Endothelial cell of umbilical vein (primary cell): Measurements from ENCODE around the gene SDE2. TPM values are rescaled to one million over a fixed set of nuclear protein-coding genes. Genes with fewer than 3 reads are reported as not detected.
"Not testable (repeated sequence)": the region's sequence is repeated elsewhere in the genome, so short reads cannot be mapped to it uniquely, and the experiment has no call there.

Experiments used
- BruUV-seq: library from RNA; stranded (reverse); fragments of 400-500 nt; replicated peaks from 2 replicates; lab custom pipeline; 2021; lab: Mats Ljungman, UMichigan
- CTCF ChIA-PET: fragments of 300-600, 350-600 bp; sonication (Branson Sonifier 250); formaldehyde crosslinking; loops from one replicate; lab custom pipeline; 2021; ENCODE audit warnings: antibody characterized with exemption, inconsistent platforms; lab: Charles Lee
- POLR2A ChIA-PET: fragments of 300-600, 350-600 bp; sonication (Branson Sonifier 250); formaldehyde crosslinking; loops from one replicate; lab custom pipeline; 2021; ENCODE audit warnings: antibody characterized with exemption, inconsistent platforms; lab: Charles Lee
- DNase-seq: peaks from one replicate; pipeline ENCODE4 v3.0.0-alpha.2; 2011; ENCODE audit warnings: low read depth, low spot score
- FAIRE-seq: peaks from 2 replicates; lab custom pipeline; 2011; peaks lifted over from hg19 to GRCh38; lab: Jason Lieb, UNC
- H2AFZ ChIP-seq: 2 replicates; pipeline ENCODE4 v1.6.0; 2012; ENCODE audit warnings: low read depth, low read length, control low read depth, inconsistent platforms
- H3K27ac ChIP-seq: 2 replicates; pipeline ENCODE4 v1.5.1; 2011; ENCODE audit warnings: low read depth, mild to moderate bottlenecking, control low read depth, low read length, moderate library complexity; ENCODE audit not compliant: insufficient read depth
- H3K27me3 ChIP-seq, 2 experiments: 2 replicates each; pipeline versions ENCODE4 v1.6.0 to v1.6.1; 2011; ENCODE audit warnings: low read length in 2 of 2, mixed read lengths in 1 of 2; ENCODE audit not compliant: control insufficient read depth in 2 of 2, insufficient read depth in 2 of 2
- H3K36me3 ChIP-seq, 2 experiments: 2 replicates in 1 of 2; 3 replicates in 1 of 2; pipeline ENCODE4 v1.5.1; 2011; ENCODE audit warnings: low read length in 2 of 2, mild to moderate bottlenecking in 1 of 2, moderate library complexity in 1 of 2; ENCODE audit not compliant: control insufficient read depth in 2 of 2, insufficient read depth in 2 of 2; ENCODE audit errors: extremely low read depth in 1 of 2
- H3K4me1 ChIP-seq: 3 replicates; pipeline ENCODE4 v1.5.1; 2011; ENCODE audit warnings: mild to moderate bottlenecking, low read length; ENCODE audit not compliant: control insufficient read depth, insufficient read depth; ENCODE audit errors: extremely low read depth
- H3K4me2 ChIP-seq: 2 replicates; pipeline ENCODE4 v1.6.1; 2011; ENCODE audit warnings: low read length, control low read depth, mixed read lengths; ENCODE audit not compliant: insufficient read depth
- H3K4me3 ChIP-seq, 3 experiments: fragments of 200-600 bp in 1 of 3; sonication (generic), shearing (Covaris generic) in 1 of 3; replicated peaks in 1 of 3; 2 replicates each; pipeline ENCODE4 v1.5.1; 2011 to 2016; ENCODE audit warnings: control low read depth in 3 of 3, low read length in 3 of 3, mild to moderate bottlenecking in 2 of 3, inconsistent platforms in 1 of 3, low read depth in 1 of 3, moderate library complexity in 1 of 3; ENCODE audit not compliant: insufficient read depth in 1 of 3
- H3K79me2 ChIP-seq: 2 replicates; pipeline ENCODE4 v1.6.0; 2012; ENCODE audit warnings: low read length, inconsistent platforms; ENCODE audit not compliant: control insufficient read depth, insufficient read depth
- H3K9ac ChIP-seq: replicated peaks from 2 replicates; pipeline ENCODE3; 2011; ENCODE audit warnings: low read length, control low read depth; ENCODE audit not compliant: insufficient read depth; ENCODE audit errors: extremely low read depth
- H3K9me1 ChIP-seq: replicated peaks from 3 replicates; pipeline ENCODE4 v1.6.0; 2011; ENCODE audit warnings: mild to moderate bottlenecking, low read length; ENCODE audit not compliant: control insufficient read depth, insufficient read depth; ENCODE audit errors: extremely low read depth
- H3K9me3 ChIP-seq: replicated peaks from 2 replicates; pipeline ENCODE4 v1.5.1; 2012; ENCODE audit warnings: low read length, inconsistent platforms; ENCODE audit not compliant: control insufficient read depth, insufficient read depth
- H4K20me1 ChIP-seq: replicated peaks from 2 replicates; pipeline ENCODE3; 2011; ENCODE audit warnings: mild to moderate bottlenecking, low read length; ENCODE audit not compliant: control insufficient read depth, insufficient read depth; ENCODE audit errors: extremely low read depth
- CTCF ChIP-seq, 2 donors: IDR thresholded peaks; 1 replicate in 1 of 2; 2 replicates in 1 of 2; pipeline ENCODE4 v1.5.1; 2011; ENCODE audit warnings: low read length in 2 of 2, mild to moderate bottlenecking in 2 of 2, moderate library complexity in 2 of 2, control low read depth in 1 of 2, inconsistent platforms in 1 of 2, low read depth in 1 of 2; ENCODE audit not compliant: insufficient read depth in 1 of 2; ENCODE audit errors: extremely low read depth in 1 of 2
- EZH2 ChIP-seq: IDR thresholded peaks from 2 replicates; pipeline ENCODE4 v1.6.1; 2012; ENCODE audit warnings: borderline replicate concordance, low read depth, mild to moderate bottlenecking, moderate library complexity, low read length, inconsistent platforms; ENCODE audit not compliant: severe bottlenecking
- FOS ChIP-seq: IDR thresholded peaks from 2 replicates; pipeline ENCODE4 v1.6.1; 2011; ENCODE audit warnings: mild to moderate bottlenecking, low read length, moderate library complexity, borderline replicate concordance; ENCODE audit not compliant: insufficient read depth
- GATA2 ChIP-seq: IDR thresholded peaks from 2 replicates; pipeline ENCODE4 v1.7.0; 2011; ENCODE audit warnings: low read depth, mild to moderate bottlenecking, moderate library complexity, mixed read lengths, low read length; ENCODE audit not compliant: insufficient read length, insufficient read depth
- JUN ChIP-seq: IDR thresholded peaks from 2 replicates; pipeline ENCODE4 v1.6.1; 2011; ENCODE audit warnings: borderline replicate concordance, low read depth; ENCODE audit not compliant: insufficient read length, insufficient read depth
- MAX ChIP-seq: IDR thresholded peaks from 2 replicates; pipeline ENCODE4 v1.6.1; 2011; ENCODE audit not compliant: insufficient read depth, insufficient read length
- MYC ChIP-seq: IDR thresholded peaks from one replicate; pipeline ENCODE4 v1.6.1; 2011; ENCODE audit warnings: mild to moderate bottlenecking, low read depth, low read length
- POLR2A ChIP-seq: IDR thresholded peaks from 2 replicates; pipeline ENCODE4 v1.6.1; 2012; ENCODE audit warnings: low read depth, mild to moderate bottlenecking, control low read depth, low read length
- POLR2AphosphoS5 ChIP-seq: IDR thresholded peaks from 2 replicates; pipeline ENCODE4 v1.6.1; 2012; ENCODE audit warnings: low read depth, mild to moderate bottlenecking, control low read depth, low read length, moderate library complexity; ENCODE audit not compliant: insufficient read depth
- dilution Hi-C: fragments of 300-500 bp; cut with MboI; formaldehyde crosslinking; loops from one replicate; pipeline ENCODE4 v1.15.0; 2019; ENCODE audit warnings: low sequenced_read_pairs; ENCODE audit not compliant: extremely low pct_ligation_motif_present
- intact Hi-C: fragments of 100-400 bp; cut with micrococcal nuclease; formaldehyde crosslinking; loops from one replicate; pipeline ENCODE4 v1.10.0; 2022
- polyA plus RNA-seq, 4 experiments: library from polyadenylated mRNA; depleted of rRNA in 3 of 4; stranded (reverse) in 3 of 4; unstranded in 1 of 4; fragments of >200 nt; gene quantifications; 2 replicates each; pipeline versions ENCODE4 v1.2.1 to v1.2.3, GENCODE V29; 2011 to 2012; ENCODE audit warnings: missing spikeins in 1 of 4
- total RNA-seq: library from RNA; stranded (reverse); gene quantifications from 2 replicates; pipeline ENCODE4 v1.2.3, GENCODE V29; 2021

The SDE2 gene
- total and polyA plus RNA-seq, 2 donors (not counting 3 experiments of a cell fraction or from before 2014, with no cell fraction given): 11.9 to 16.1 TPM

DNA sequence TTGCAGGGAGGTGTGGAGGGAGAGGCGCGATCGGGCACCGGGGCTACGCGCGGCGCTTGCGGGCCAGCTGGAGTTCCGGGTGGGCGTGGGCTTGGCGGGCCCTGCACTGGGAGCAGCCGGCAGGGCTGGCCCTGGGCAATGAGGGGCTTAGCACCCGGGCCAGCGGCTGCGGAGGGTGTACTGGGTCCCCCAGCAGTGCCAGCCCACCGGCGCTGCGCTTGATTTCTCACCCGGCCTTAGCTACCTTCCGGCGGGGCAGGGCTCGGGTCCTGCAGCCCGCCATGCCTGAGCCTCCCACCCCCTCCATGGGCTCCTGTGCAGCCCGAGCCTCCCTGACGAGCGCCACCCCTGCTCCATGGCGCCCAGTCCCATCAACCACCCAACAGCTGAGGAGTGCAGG is 29.4 kb downstream of the SDE2 start:
- POLR2A ChIA-PET: interaction anchor here (0.6 to 1.1 kb wide), 3 partner anchors 46 to 182 kb away, joined by 3 read pairs; partner anchors contain the start of gene PYCR2
- H4K20me1 ChIP-seq, H3K9me3 ChIP-seq, H3K9me1 ChIP-seq, H3K27me3 ChIP-seq, BruUV-seq, H2AFZ ChIP-seq, H3K4me1 ChIP-seq, H3K79me2 ChIP-seq, FAIRE-seq, dilution Hi-C loops, DNase-seq, H3K36me3 ChIP-seq, H3K4me2 ChIP-seq, H3K9ac ChIP-seq, H3K4me3 ChIP-seq, H3K27ac ChIP-seq: not testable (repeated sequence)
- CTCF ChIA-PET: interaction anchor here (3.0 kb wide), 1 partner anchor 495 kb away, joined by 13 read pairs; no protein-coding TSS in a partner anchor
- intact Hi-C loops: loop anchor here (10.0 kb wide), 2 partner anchors 415 to 645 kb away; no protein-coding TSS in a partner anchor

DNA sequence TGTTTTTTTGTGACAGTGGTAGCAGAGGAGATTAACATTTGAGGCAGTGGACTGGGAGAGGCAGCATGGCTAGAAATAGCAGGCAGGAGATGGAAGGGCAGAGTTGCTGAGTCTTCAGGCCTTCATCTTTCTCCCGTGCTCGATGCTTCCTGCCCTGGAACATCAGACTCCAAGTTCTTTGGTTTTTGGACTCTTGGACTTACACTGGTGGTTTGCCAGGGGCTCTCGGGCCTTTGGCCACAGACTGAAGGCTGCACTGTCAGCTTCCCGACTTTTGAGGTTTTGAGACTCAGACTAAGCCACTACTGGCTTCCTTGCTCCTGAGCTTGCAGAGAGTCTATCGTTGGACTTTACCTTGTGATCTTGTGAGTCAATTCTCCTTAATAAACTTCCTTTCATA is 33.9 kb downstream of the SDE2 start:
- Histone ChIP-seq H3K79me2 (no peaks in the 10 kb centered on the region), H3K36me3 (no peaks in the 10 kb centered on the region), H3K4me3 (no peak overlapping the region), H3K9me1 (no peaks in the 10 kb centered on the region), H3K9ac (no peak overlapping the region), H3K27me3 (peaks cover 0 to 5% of the 10 kb centered on the region in 2 experiments), H3K9me3 (no peaks in the 10 kb centered on the region), H2AFZ (no peak overlapping the region), H4K20me1 (no peaks in the 10 kb centered on the region), H3K27ac (no peak overlapping the region), H3K4me1 (no peaks in the 10 kb centered on the region), H3K4me2 (no peak overlapping the region)
- no peak for FAIRE-seq
- no TSS peak for BruUV-seq
- no peak for DNase-seq
- dilution Hi-C loops: no loop called here
- intact Hi-C loops: no loop called here
- POLR2A ChIA-PET: no interaction called here
- TF ChIP-seq MAX (no peak), POLR2A (no peak), GATA2 (no peak), FOS (no peak), MYC (no peak), JUN (no peak), CTCF (IDR thresholded peaks at IDR 0.05; ENCODE audit: extremely low read depth in 1 of 2, insufficient read depth in 1 of 2, low read depth in 1 of 2, low read length in 2 of 2) (no peak), EZH2 (no peak), POLR2AphosphoS5 (no peak)
- CTCF ChIA-PET: interaction anchor here (1.5 kb wide), 1 partner anchor 22 kb away, joined by 4 read pairs; no protein-coding TSS in a partner anchor
